OCI-LY7 (cell line): ENCODE data around the gene SLC44A2. TPM values are rescaled to one million over a fixed set of nuclear protein-coding genes. Genes with fewer than 3 reads are reported as not detected.
A peak's percentile ranks its signal among the peaks of the same experiment; 100 is the strongest.

Experiments
- BruUV-seq: library from RNA; stranded (reverse); fragments of 400-500 nt; replicated peaks from 2 replicates; lab custom pipeline; 2021; lab: Mats Ljungman, UMichigan
- CTCF ChIA-PET: fragments of 300-600 bp; sonication (Branson Sonifier 250); formaldehyde crosslinking; loops from one replicate; lab custom pipeline; 2022; ENCODE audit warnings: antibody characterized with exemption; ENCODE audit not compliant: unreplicated experiment; lab: Charles Lee
- POLR2A ChIA-PET: fragments of 300-600 bp; sonication (Branson Sonifier 250); formaldehyde crosslinking; loops from one replicate; lab custom pipeline; 2022; ENCODE audit warnings: antibody characterized with exemption; lab: Charles Lee
- DNase-seq: peaks from one replicate; pipeline ENCODE4 v3.0.0-alpha.2; 2015; ENCODE audit warnings: low spot score
- H2AFZ ChIP-seq: fragments of 200-600 bp; sonication (generic), shearing (Covaris generic); 2 replicates; pipeline ENCODE4 v1.6.1; 2014; ENCODE audit warnings: mild to moderate bottlenecking, antibody characterized with exemption, low read length, moderate library complexity
- H3K27ac ChIP-seq: fragments of 200-600 bp; sonication (generic); 2 replicates; pipeline ENCODE4 v1.5.1; 2014; ENCODE audit warnings: mixed run types, low read depth, mild to moderate bottlenecking, moderate library complexity, low read length, inconsistent platforms; ENCODE audit not compliant: poor library complexity, severe bottlenecking
- H3K36me3 ChIP-seq: fragments of 200-600 bp; sonication (generic); 2 replicates; pipeline ENCODE4 v1.6.1; 2014; ENCODE audit warnings: mild to moderate bottlenecking, antibody characterized with exemption, low read length, moderate library complexity, mixed read lengths; ENCODE audit not compliant: insufficient read depth
- H3K4me1 ChIP-seq: fragments of 200-600 bp; sonication (generic); 2 replicates; pipeline ENCODE4 v1.5.1; 2014; ENCODE audit warnings: mild to moderate bottlenecking, low read length; ENCODE audit not compliant: insufficient read depth, poor library complexity, severe bottlenecking
- H3K4me2 ChIP-seq: fragments of 200-600 bp; sonication (generic); 2 replicates; pipeline ENCODE4 v1.6.1; 2014; ENCODE audit warnings: mild to moderate bottlenecking, low read length
- H3K4me3 ChIP-seq: fragments of 200-600 bp; sonication (generic); 2 replicates; pipeline ENCODE4 v1.5.1; 2014; ENCODE audit warnings: mild to moderate bottlenecking, low read depth, low read length; ENCODE audit not compliant: poor library complexity, severe bottlenecking
- H3K79me2 ChIP-seq: fragments of 200-600 bp; sonication (generic); 2 replicates; pipeline ENCODE4 v1.6.1; 2016; ENCODE audit warnings: low read depth, mild to moderate bottlenecking, low read length, moderate library complexity, mixed read lengths; ENCODE audit not compliant: insufficient read depth
- H3K9me2 ChIP-seq: fragments of 200-600 bp; sonication (generic); 2 replicates; pipeline ENCODE4 v1.6.1; 2016; ENCODE audit warnings: mild to moderate bottlenecking, low read length, mixed read lengths; ENCODE audit not compliant: insufficient read depth
- H3K9me3 ChIP-seq: fragments of 200-600 bp; sonication (generic); 2 replicates; pipeline ENCODE4 v1.6.1; 2014; ENCODE audit warnings: mild to moderate bottlenecking, mixed run types, low read length, mixed read lengths
- H4K20me1 ChIP-seq: fragments of 200-600 bp; sonication (generic); 2 replicates; pipeline ENCODE4 v1.6.1; 2014; ENCODE audit warnings: mild to moderate bottlenecking, antibody characterized with exemption, low read length, moderate library complexity, mixed read lengths; ENCODE audit not compliant: insufficient read depth
- EZH2phosphoT487 ChIP-seq: fragments of 200-600 bp; sonication (generic); IDR thresholded peaks from 2 replicates; pipeline ENCODE4 v1.6.1; 2018; ENCODE audit warnings: low read depth, borderline replicate concordance, mild to moderate bottlenecking, mixed run types, antibody characterized with exemption, low read length, moderate library complexity, mixed read lengths
- intact Hi-C: fragments of 100-400 bp; cut with micrococcal nuclease; formaldehyde crosslinking; loops from one replicate; pipeline ENCODE4 v1.10.0; 2022; ENCODE audit not compliant: unreplicated experiment
- total RNA-seq, 2 experiments: library from RNA; depleted of rRNA in 1 of 2; stranded (reverse); fragments of >200 nt in 1 of 2; shearing (Covaris generic) in 1 of 2; gene quantifications; 2 replicates each; pipeline ENCODE4 v1.2.3, GENCODE V29; 2014 to 2022
- TF ChIP-seq, protein P1 (sequence below): fragments of 200-600 bp; sonication (generic); conservative IDR thresholded peaks from 2 replicates; pipeline ENCODE4 v1.5.1; 2014; ENCODE audit warnings: mild to moderate bottlenecking, antibody characterized with exemption, low read length, moderate library complexity, mixed read lengths

SLC44A2 gene
- total RNA-seq, 2 experiments from 2014 or later = 115 to 197 TPM

DNA sequence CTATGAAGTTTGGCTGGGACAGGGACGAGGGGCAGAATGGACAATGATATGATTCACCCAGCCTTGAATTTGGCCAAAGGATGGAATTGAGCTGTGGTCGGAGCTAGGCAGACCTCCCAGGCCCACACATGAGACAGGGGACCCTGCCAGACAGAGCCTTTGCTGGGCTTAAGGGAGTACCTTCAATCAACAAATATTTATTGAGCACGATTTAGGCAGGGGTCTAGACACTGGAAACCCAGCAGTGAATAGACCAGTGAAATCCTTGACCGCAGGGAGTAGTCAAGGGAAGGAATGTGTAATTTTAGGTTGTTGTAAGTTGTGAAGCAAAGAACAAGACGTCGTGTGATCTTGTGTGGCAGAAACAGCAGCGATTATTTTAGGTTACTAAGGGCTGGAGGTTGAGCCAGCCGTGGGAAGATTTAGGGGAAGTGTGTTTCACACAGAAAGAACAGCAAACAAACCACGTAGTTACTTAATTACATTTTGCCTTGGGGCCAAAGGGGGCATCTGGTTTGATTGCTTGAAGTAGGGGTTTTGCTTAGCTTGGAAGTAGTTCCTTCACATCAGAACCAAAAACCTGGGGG, 21.4 kb upstream of the SLC44A2 start:
- DNase-seq = peak; percentile 56
- Histone ChIP-seq H3K4me1 (peaks cover 44% of the 10 kb centered on the region), H3K4me2 (peak overlapping the region; percentile 97), H3K9me2 (no peaks in the 10 kb centered on the region), H3K9me3 (no peaks in the 10 kb centered on the region), H3K36me3 (peaks cover 19% of the 10 kb centered on the region; the same call in 1 of the 2 replicates), H3K4me3 (peak overlapping the region; percentile 93), H3K79me2 (peaks cover 58% of the 10 kb centered on the region), H3K27ac (peak overlapping the region; percentile 93), H4K20me1 (0 out of 2 replicates have a peak, but pooled peaks cover 3% of the 10 kb centered on the region), H2AFZ (no peak overlapping the region)
- ChIA-PET CTCF (interaction anchor here (1.0 kb wide), 1 partner anchor 22 kb away, joined by 5 read pairs; no protein-coding TSS in a partner anchor), POLR2A (interaction anchor here (0.5 to 3.4 kb wide), 6 partner anchors 9 to 61 kb away, joined by 3 to 22 read pairs (median 4); no protein-coding TSS in a partner anchor)
- BruUV-seq = TSS peak; percentile 68
- TF ChIP-seq, protein P1, sequence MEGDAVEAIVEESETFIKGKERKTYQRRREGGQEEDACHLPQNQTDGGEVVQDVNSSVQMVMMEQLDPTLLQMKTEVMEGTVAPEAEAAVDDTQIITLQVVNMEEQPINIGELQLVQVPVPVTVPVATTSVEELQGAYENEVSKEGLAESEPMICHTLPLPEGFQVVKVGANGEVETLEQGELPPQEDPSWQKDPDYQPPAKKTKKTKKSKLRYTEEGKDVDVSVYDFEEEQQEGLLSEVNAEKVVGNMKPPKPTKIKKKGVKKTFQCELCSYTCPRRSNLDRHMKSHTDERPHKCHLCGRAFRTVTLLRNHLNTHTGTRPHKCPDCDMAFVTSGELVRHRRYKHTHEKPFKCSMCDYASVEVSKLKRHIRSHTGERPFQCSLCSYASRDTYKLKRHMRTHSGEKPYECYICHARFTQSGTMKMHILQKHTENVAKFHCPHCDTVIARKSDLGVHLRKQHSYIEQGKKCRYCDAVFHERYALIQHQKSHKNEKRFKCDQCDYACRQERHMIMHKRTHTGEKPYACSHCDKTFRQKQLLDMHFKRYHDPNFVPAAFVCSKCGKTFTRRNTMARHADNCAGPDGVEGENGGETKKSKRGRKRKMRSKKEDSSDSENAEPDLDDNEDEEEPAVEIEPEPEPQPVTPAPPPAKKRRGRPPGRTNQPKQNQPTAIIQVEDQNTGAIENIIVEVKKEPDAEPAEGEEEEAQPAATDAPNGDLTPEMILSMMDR = no peak
- TF ChIP-seq EZH2phosphoT487 = no peak
- intact Hi-C loops = loop anchor here (2.0 to 5.0 kb wide), 2 partner anchors 23 to 367 kb away; no protein-coding TSS in a partner anchor

DNA sequence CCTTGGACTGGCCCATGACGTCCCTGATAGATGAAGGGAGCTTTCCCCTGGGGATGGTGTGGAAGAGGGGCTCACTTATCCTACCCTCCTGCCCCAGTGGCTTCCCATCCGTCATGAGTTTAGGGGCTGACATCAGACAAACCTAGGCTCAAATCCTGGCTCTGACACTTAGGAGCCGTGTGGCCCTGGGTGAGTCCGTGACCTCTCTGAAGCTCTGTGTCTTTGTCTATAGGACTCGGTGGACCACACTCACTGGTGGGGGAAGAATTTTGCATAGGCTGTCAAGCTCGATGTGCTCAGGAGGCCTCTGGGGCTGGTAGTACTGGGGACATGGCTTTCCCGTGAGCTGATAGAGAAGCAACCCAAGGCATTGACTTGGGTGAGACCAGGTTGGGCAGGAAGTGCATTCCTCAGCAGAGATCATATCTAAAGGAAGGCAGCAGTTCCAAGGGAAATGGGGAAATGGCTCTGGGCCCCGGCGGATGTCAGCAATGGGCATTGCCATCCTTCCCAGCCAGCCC, 20.8 kb upstream of the SLC44A2 start:
- no peaks in the 10 kb centered on the region for H3K9me2 ChIP-seq
- H4K20me1 ChIP-seq = 0 out of 2 replicates have a peak, but pooled peaks cover 3% of the 10 kb centered on the region
- H3K27ac ChIP-seq = peak overlapping the region; percentile 93
- peaks cover 40% of the 10 kb centered on the region for H3K4me1 ChIP-seq
- intact Hi-C loops = loop anchor here (5.0 kb wide), 1 partner anchor 367 kb away; no protein-coding TSS in a partner anchor
- CTCF ChIA-PET = interaction anchor here (1.0 to 1.1 kb wide), 2 partner anchors 23 to 40 kb away, joined by 3 to 5 read pairs; no protein-coding TSS in a partner anchor
- H3K4me2 ChIP-seq = peak overlapping the region; percentile 97
- POLR2A ChIA-PET = interaction anchor here (0.5 to 3.4 kb wide), 6 partner anchors 9 to 60 kb away, joined by 3 to 22 read pairs (median 4); no protein-coding TSS in a partner anchor
- no peaks in the 10 kb centered on the region for H3K9me3 ChIP-seq
- peaks cover 64% of the 10 kb centered on the region for H3K79me2 ChIP-seq
- peaks cover 24% of the 10 kb centered on the region for H3K36me3 ChIP-seq
- DNase-seq = peak; percentile 73
- TF ChIP-seq, protein P1 = no peak
- no peak for TF ChIP-seq EZH2phosphoT487
- no TSS peak for BruUV-seq
- H2AFZ ChIP-seq = no peak overlapping the region
- H3K4me3 ChIP-seq = peak overlapping the region; percentile 93

DNA sequence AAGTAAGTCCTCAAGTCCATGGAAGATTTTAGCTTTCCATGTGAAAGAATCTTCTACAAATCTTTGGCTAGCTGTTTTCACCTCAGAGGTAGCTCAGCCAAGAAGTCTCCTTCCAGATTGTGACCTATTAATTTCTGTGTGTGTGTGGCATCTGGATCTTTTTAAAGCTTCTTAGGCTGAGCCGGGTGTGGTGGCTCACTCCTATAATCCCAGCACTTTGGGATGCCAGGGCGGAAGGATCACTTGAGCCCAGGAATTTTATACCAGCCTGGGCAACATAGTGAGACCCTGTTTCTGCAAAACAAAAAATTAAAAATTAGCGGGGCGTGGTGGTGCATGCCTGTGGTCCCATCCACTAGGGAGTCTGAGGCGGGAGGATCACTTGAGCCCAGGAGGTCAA, 13.4 kb upstream of the SLC44A2 start:
- intact Hi-C loops = no loop called here
- Histone ChIP-seq H3K27ac (no peak overlapping the region), H3K4me1 (peaks cover 7% of the 10 kb centered on the region), H3K9me2 (no peaks in the 10 kb centered on the region), H4K20me1 (peaks cover 3% of the 10 kb centered on the region; the same call in 1 of the 2 replicates), H3K36me3 (peaks cover 56% of the 10 kb centered on the region), H2AFZ (no peak overlapping the region), H3K9me3 (no peaks in the 10 kb centered on the region), H3K4me3 (no peak overlapping the region), H3K79me2 (peaks cover 91% of the 10 kb centered on the region), H3K4me2 (no peak overlapping the region)
- no peak for DNase-seq
- ChIA-PET POLR2A (no interaction called here), CTCF (no interaction called here)
- BruUV-seq = no TSS peak
- TF ChIP-seq EZH2phosphoT487 = no peak
- TF ChIP-seq, protein P1 = no peak
